Stimulated activated CD8-positive, alpha-beta memory T cell treated with anti-CD3 and anti-CD28 coated beads, Interleukin-15, amount 100 ng/mL, for 24 hours (primary cell): ENCODE results near the gene TRAPPC12.
"Not testable (repeated sequence)": the region's sequence is repeated elsewhere in the genome, so short reads cannot be mapped to it uniquely, and the experiment has no call there.

Experiments
- DNase-seq: peaks from one replicate; pipeline ENCODE4 v3.0.0-alpha.2; 2020; ENCODE audit warnings: low read depth

Gene TRAPPC12

DNA sequence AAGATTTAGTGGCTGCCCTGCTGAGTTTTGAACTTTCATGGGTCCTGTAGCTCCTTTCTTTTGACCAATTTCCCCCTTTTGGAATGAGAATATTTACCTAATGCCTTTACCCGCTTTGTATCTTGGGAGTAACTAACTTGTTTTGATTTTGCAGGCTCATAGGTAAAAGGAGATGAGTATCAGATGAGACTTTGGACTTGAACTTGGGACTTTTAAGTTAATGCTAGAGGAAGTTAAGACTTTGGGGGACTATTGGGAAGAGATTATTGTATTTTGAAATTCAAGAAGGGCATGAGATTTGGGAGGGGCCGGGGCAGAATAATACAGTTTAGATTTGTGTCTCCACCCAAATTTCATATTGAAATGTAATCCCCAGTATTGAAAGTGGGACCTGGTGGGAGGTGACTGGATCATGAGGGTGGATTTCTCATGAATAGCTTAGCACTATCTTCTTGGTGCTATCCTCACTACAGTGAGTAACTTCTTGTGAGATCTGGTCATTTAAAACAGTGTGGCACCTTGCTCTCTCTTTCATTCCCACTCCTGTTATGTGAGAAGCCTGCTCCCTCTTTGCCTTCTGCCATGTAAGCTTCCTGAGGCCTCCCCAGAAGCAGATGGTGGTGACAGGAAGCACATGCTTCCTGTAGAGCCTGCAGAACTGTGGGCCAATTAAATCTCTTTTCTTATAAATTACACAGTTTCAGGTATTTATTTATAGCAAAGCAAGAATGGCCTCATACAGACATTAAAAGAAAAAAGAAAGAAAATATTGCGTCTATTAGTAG, 133.7 kb downstream of the TRAPPC12 start:
- no peak for DNase-seq

DNA sequence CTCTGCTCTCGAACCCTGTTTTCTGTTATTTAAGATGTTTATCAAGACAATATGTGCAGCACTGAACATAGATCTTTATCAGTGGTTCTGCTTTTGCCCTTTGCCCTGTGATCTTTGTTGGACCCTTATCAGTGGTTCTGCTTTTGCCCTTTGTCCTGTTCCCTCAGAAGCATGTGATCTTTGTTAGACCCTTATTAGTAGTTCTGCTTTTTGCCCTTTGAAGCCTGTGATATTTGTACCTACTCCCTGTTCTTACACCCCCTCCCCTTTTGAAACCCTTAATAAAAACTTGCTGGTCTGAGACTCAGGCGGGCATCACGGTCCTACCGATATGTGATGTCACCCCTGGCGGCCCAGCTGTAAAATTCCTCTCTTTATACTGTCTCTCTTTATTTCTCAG, 135.9 kb downstream of the TRAPPC12 start:
- DNase-seq: not testable (repeated sequence)

DNA sequence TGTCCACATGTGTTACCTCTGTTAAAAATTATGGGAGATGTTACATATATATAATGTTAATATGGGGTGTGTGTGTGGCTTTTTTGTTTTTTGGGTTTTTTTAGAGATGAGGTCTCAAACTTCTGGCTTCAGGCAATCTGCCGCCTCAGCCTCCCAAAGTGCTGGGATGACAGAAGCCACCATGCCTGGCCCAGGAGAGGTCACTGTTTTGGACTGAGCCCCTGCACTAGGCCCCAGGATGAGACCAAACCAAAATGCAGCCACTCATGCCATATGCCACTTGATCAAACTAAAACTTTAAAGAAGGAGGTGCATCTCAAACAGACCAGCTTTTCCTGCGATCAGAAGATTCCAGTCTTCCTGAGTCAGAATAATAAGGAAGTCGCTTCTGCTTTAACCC, 137.3 kb downstream of the TRAPPC12 start:
- no peak for DNase-seq

DNA sequence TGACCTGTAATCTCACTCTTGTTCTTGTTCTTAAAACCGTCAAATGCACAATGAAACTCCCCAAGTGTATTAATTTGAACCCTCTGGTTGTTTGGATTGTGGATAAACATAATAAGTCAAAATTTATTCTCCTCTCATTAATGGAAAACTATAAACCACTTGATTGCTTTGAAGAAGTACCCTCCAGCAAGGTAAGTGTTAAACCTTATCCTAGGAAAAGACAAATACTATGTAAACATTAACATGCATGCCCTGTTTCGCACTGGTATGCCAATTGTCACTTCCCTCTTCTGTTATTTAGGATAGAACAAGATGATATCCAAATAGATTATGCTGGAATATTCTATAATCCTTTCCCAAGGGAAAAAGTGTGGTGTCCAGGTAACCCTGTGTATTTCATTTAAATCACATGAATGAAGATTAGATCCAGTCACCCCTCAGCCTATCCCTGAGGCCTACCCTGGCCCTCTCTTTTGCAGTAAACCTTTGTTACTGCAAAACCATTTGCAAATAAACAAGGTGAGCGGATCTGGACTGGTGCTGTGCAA, 138.5 kb downstream of the TRAPPC12 start:
- no peak for DNase-seq

DNA sequence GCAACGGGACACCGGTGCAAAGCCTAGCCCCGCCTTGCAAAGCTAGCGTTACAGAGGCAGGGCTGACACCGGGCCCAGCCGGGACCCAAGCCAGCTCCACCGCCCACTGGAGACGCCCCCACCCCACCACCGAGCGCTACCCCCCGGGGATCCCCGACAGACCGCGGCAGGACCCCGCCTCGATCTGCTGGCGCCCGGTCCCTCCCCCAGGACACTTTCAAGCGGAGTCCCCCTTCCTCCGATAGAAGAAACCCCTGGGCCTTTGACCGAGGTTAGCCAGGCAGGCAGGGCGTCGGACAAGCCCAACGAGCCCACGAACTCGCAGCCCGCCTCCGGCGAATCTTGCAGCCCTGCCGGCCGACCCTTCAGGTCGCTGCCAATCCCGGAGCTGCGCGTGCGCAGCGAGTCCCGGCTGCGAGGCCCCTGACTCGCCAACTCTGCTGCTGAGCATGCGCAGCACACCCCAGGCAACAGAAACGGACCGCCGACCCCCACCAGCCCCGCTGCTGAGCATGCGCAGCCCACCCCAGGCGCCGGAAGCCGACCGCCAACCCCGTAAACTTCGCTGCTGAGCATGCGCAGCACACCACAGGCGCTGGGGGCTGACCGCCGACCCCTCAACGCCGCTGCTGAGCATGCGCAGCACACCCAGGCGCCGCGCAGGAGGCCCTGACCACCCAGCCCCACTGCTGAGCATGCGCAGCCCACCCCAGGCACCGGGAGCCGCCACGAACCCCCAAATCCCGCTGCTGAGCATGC, 139.2 kb downstream of the TRAPPC12 start:
- DNase-seq: peak; percentile 98

DNA sequence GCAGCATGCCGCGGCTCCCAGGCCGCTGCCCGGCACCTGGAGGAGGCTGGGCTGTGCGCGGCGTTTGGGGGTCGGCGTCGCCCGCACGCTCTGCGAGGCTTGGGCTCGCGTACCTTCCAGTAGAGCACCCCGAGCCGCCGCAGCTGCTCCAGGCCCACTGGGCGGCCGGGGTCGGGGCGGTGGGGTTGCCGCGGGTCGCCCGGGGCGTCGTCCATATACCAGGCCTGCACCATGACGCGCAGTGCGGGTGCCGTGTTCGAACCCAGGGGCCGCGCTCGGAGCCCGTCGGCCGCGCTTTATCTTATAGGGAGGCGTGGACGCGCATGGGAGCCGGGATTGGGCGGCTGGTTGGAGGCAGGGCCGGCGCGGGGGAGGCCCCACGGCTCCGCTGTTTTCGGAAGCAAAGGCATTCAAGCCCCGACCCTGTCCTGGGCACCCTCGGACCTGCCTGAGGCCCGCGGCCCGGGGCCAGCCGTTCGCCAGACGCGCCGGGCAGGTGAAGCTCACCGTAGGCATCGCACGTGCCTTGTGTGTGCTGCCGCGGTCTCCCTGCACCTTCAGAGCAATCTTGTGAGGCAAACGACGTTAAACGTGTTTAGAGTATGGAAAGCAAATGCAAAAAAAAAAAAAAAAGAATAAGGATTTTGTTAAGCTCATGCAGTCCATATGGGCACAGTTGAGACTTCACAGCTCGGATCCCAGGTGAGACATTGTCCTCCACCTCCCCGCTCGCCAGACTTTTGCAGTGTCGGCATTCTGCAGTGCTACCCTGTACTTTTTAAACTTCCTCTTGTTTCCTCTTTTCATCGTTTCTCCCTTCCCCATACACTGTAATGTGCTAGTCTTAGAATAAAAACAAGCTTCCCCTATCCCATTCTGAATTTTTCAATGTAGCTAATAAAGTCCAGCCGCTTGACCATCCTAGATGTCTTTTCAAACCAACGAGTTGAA, 140.0 kb downstream of the TRAPPC12 start, which contains the start of gene ADI1:
Gene ADI1, minus strand, starts transcription at position 277 of the 951 bp plus-strand sequence. Its CDS starts 44 bp downstream, at position 233.
- peak; percentile 59 for DNase-seq

DNA sequence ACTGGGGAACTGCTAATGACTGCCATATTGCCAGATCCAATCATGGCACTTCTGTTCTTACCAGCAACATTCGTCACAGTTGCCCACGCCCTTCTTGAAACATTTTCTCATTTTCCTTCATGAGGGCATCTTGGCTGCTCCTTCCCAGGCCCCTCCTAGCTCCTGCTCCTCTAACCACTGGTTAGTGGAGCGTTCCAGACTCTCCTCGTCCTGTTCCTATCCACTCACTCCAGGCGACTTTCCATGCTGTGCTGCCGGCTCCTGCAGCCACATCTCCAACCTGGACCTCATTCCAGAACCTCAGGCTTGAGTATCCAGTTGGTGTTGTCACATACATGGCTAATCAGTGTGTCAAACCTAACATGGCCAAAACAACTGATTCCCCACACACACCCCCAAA, 141.1 kb downstream of the TRAPPC12 start:
- no peak for DNase-seq

DNA sequence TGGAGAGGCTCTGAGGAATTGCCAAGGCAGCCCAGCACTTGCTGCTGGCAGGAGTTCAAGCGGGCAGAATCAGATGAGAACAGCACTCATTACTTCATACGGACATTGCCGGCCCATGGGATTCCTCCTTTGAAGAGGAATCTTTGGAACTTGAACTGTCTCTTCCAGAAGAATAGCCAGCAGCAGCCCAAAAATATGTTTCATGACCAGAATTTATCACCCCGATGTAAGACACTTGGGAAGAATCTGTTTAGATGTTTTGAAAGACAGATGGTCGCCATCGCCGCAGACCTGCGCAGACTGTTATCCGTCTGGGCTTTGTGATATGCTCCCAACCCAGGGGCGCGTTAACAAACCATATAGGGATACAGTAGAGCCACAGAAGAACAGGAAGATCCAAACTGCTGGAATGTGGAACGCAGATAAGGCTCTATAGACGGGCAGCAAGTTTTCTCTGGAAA, 143.5 kb downstream of the TRAPPC12 start:
- no peak for DNase-seq

DNA sequence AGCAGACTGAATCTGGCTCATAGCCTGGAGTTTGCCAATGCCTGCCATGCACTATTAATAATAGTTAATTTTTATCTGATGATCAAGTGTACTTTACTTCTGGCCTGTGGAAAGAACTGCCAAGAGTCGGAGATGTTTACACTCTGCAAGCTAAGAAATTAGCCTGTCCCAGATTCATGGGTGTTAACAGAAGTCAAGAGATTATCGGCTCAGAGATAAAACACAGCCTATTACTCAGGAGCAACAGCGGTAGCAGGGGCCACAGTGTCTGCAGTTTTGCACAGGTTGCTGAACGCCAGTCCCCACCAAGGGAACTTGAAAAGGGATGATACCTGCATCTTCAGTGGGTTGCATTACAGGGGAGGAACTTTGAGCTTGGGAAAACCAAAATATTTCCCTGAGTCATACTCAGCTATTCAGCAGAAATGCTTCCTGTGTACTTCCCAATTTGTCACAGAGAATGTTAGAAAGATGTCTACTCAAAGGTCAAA, 144.1 kb downstream of the TRAPPC12 start:
- DNase-seq: no peak

DNA sequence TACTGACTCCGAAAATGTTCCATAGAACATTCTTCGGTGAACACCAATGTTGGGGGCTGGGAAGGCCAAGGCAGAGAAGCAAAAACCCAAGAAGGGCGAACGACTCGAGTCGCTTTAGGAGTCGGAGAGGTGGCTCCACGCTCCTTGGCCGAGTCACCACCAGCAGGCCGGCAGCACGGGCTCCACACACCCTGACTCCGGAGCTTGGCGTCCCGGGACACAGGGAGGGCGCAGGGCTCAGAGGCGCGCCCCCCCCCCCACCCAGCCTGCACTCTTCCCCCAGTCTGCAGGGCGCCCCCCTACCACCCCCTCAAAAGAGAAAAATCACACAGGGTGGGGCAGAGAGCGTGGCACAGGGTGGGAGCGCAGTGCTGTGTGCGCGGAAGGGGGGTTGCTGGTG, 147.4 kb downstream of the TRAPPC12 start:
- no peak for DNase-seq

DNA sequence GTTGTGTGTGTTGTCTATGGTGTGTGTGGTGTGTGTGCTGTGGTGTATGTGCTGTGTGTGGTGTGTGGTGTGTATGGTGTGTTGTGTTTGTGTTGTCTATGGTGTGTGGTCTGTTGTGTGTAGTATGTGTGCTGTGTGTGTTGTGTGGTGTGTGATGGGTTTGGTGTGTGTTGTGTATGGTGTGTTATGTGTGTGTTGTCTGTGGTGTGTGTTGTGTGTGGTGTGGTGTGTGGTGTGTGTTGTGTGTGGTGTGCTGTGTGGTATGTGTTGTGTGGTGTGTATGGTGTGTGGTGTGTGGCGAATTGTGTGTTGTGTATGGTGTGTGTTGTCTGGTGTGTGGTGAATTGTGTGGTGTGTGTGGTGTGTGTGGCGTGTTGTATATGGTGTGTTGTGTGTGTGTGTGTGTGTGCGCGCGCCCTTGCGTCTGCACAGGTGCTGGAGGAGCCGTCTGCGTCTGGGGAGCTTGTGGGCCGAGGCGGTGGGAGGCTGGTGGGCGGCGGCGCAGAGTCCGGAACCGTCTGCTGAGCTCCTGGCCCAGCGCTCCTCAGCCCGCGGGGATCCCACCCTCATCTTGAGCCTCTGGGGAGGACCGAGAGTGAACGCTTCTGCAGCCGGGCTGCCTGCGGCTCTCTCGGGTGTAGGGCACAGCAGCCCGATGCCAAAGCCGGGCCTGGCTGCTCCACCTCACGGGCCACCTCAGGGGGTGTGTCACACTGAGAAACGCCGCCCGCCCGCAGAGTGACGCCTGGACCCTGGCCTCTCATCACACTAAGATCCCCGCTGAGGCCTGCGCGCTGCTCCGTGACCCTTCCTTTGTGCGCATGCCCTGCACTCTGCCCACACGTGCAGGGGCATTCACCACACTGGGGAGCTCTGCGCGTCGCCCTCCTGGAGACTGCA, 148.6 kb downstream of the TRAPPC12 start:
- no peak for DNase-seq
